Stimulated activated CD4-positive, alpha-beta T cell treated with anti-CD3 and anti-CD28 coated beads, Interleukin-4, amount 100 ng/mL, for 24 hours (primary cell): ENCODE data around the gene PPP6R2.

ENCODE experiments used
- DNase-seq: peaks from one replicate; pipeline ENCODE4 v3.0.0-alpha.2; 2020

PPP6R2 gene

GRCh38 chr22:50306753-50307749 is 36.1 kb upstream of the PPP6R2 start, which contains the start of gene PLXNB2:
Gene PLXNB2 (minus strand): TSS chr22:50307646. CDS start chr22:50290584, 17,062 bp downstream.
- no peak for DNase-seq

DNA sequence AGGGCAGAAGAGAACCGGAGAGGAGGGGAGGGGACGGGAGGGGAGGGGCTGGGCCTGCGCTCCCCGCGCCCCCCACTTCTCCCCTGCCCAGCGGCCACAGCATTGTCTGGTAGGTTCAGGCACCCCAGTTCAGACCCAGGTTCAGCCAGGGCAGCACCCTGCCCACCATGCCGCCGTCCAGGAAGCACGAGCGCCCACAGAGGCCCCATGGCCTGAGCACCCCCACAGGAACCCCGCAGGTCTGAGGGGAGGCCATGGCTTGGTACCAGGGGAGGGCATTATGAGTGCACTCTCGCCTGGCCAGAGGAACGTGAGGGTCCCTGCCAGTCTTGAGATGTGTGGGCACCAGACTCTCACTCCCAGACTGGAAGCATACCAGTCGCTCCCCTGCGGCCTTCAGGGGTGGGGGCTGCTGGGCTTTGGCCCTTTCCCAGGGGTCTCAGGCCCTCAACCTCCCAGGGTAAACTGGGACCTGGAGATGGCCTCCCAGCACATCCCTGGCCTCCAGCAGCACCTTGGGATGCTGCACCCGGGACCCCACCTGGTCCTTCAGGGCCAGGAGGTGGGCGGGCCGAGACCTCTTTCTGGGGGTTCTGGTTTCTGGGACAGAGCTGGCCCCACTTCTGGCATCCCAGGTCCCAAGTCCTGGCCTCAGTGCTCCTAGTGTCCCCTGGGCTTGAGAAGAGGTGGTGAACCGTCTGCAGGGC is 35.1 kb upstream of the PPP6R2 start:
- DNase-seq = no peak

DNA sequence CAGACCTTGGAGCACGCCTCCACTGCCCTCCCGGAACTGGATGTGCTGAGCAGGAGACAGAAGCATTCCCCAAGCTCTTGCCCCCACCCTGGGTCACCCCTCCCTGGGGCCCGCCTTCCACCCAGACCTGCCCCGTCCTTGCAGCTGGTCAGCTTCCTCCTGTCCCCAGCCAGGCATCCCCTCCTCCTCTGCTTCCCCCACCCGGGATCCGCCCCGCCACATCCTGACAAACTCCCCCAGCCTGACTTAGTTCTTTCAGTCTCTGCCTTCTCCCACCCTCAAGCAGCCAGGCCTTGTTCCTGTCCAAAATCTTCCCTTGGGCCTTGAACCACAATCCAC is 34.6 kb upstream of the PPP6R2 start:
- no peak for DNase-seq

DNA sequence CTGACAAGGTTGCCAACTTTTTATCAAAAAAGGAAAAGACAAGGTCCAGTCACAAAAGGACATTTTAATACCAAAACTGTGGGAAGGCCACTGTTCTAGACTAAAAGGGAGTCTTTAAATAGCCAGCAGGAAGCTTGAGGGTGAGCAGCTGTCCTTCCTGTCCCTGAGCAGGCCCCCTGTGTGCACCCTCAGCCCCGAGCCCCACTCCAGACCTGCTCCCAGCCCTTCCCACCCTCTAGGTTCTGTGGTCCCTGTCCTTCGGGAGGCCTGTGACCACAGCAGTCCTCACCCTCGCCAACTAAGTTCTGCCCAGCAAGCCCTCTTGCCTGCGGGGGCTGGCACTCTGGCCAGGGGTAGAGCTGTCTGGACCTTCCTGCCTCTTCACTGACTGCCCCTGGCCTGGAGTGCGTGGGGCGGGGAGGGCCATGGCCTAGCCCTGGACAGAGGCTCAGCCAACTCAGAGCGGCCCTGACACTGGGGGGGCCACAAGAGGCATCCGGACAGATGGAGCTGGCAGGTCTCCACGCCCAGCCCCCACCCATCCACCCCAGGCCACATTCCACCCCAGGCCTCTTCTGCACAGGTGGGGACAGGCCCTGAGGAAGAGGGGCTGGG is 34.0 kb upstream of the PPP6R2 start:
- no peak for DNase-seq

DNA sequence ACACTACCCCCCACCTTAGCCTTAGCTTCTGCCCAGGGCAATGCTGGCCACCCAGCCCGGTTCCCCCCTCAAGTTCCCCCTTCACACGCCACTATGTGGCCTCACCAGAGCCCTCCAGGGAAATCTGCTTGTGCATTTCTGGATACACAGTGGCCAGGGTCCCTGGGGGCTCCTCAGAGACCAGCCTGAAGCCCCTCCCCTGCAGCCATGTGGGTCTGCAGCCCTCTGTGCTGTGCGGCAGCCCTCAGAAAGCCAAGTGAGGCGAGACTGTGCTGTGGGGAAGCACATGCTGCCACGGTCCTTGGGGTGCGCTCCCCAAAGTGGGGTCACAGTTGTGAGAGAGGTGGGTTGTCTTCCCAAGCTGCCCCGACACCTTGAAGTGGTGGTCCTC is 33.5 kb upstream of the PPP6R2 start:
- DNase-seq = no peak

GRCh38 chr22:50310031-50310722 is 33.0 kb upstream of the PPP6R2 start:
- no peak for DNase-seq

DNA sequence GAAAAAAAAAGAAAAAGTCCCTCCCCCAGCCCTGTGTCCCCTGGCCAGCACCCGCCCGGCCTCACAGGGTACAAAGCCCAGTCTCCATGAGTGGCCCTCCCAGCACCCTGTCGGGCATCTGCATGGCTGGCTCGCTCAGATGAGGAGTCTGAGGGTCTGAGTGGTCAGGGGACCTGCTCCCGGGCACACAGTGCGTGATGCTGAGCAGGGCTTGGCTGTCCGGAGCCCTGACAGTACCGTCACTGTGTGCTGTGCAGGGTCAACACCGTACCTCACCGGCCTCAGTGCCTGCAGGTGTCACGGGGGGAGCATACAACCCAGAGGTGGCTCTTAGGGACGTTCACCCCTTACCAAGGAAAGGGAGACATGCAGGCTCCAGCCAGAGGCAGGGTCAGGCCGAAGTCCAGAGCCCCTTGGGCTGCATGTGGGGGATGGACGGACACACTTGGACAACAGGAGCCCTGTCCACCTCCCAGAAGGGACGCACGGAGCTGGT is 32.1 kb upstream of the PPP6R2 start:
- DNase-seq = no peak

- no peak for DNase-seq
These were observed 31.3 kb upstream of the PPP6R2 start for GRCh38 chr22:50311606-50312351.

- no peak for DNase-seq
These were observed 30.8 kb upstream of the PPP6R2 start for GRCh38 chr22:50312371-50312770.

DNA sequence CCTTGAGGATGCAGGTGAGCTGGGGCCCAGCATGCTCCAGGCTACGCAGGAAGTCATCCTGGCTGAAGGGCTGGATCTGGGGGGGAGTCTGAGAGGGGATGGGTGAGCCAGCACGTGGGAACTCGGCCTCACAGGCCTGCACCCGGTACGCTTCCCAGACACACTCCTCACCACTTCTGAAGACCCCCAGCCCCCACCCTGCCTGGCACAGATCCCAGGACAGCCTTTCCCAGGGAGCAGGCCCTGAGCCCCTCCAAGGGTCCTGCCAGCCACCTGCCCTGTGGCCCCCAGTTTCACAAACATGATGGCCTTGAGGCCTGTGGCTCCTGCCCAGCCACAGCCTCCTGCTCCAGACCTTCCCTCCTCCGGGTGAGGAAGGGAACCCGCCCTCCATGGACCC is 30.1 kb upstream of the PPP6R2 start:
- DNase-seq = no peak

- DNase-seq = no peak
These were observed 29.5 kb upstream of the PPP6R2 start for GRCh38 chr22:50313600-50313999.

- no peak for DNase-seq
These were observed 29.1 kb upstream of the PPP6R2 start for GRCh38 chr22:50314081-50314454.

GRCh38 chr22:50314455-50315288 is 28.5 kb upstream of the PPP6R2 start:
- peak; percentile 78 for DNase-seq

DNA sequence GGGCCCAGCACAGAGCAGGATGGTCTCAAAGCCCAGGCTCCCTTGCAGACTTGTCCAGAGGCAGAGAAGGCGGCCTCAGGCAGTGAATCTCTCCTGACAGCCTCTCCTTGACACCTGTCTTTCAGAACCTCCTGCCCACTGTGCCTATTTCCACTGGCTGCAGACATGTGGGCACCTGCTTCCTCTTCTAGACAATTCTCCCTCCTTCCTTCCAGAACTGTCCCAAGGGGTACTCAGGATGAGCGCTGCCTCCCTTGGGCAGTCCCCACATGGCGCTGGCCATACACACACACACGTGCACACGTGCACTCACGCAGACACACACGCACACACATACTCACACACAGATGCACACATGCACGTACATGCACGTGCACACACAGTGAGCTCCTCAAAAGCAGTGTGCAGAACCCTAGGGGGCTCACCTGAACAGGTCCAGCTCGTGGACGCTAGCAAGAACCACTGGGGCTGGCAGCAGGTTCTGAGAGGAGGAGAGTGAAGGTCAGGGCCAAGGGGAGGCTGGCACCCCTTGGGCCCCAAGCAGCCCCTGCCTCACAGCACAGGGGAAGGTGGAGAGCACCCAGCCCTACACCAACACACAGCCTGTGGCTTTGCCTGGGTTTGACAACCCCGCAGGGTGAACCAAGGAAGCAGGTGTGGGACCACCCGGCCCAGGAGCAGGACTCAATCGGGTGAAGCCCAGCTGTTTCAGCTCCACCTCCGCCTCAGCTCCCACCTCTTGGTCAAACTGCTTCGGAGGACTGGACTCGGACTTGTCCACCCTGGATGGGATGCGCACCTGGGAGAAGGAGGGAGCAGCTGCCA is 27.6 kb upstream of the PPP6R2 start:
- DNase-seq = no peak

DNA sequence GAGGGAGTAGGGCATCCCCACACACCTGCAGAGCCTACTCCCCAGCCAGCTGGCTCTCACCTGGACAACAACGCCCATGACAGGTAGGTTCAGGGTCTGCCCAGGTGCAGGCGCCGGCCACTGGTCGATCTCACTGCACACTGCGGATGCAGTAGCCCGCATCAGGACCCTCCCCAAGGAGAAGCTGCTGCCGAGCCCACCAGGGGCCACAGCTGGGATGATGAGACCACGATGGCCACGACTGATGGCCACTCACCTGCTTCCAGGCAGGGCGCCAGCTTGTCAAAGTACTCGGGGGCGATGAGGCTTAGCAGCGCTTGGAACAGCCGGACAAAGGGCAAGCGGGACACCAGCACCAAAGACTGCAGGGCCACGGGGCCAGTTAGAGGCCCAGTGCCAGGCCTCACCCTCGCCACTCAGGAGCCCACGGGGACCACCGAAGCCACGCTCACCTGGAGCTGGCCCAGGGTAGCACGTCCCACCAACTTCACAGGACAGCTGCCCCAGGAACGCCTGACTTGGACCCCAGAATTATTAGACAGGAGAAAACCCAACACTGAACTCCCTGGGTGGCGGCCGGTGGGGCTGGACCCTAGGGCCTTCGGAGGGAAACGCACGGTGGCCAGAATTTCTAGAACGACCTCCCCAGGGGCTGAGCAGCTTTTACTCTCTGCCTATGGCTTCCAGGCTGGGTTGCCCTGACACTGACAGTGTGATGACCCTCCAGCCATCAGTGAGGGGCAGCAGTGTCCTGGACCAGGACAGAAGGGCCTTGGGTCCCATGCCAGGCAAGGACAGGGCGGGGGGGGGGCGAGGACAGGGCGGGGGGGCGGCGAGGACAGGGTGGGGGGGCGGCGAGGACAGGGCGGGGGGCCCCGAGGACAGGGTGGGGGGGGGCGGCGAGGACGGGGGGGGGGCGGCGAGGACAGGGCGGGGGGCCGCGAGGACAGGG is 26.7 kb upstream of the PPP6R2 start:
- DNase-seq = no peak

GRCh38 chr22:50317178-50317577 is 25.9 kb upstream of the PPP6R2 start:
- DNase-seq = no peak

- DNase-seq = no peak
These were observed 25.5 kb upstream of the PPP6R2 start for GRCh38 chr22:50317674-50318073.

GRCh38 chr22:50318356-50318697 is 24.8 kb upstream of the PPP6R2 start:
- no peak for DNase-seq
